ENCODE measurements around the gene DENND4A. TPM values are rescaled to one million over a fixed set of nuclear protein-coding genes. Genes with fewer than 3 reads are reported as not detected.

The DENND4A gene
- total RNA-seq, 1 donor from 2014 or later = 17.1 TPM

- no peaks in the 10 kb centered on the region for H3K27me3 Mint-ChIP-seq (ENCODE audit: unreplicated experiment)
- no peaks in the 10 kb centered on the region for H3K9me3 Mint-ChIP-seq (ENCODE audit: unreplicated experiment)
- no peak for DNase-seq (ENCODE audit: low spot score)
- peaks cover 6% of the 10 kb centered on the region for H3K4me1 Mint-ChIP-seq (ENCODE audit: unreplicated experiment)
- no peak overlapping the region for H3K27ac Mint-ChIP-seq (ENCODE audit: unreplicated experiment)
- H3K4me3 Mint-ChIP-seq (ENCODE audit: unreplicated experiment) = no peak overlapping the region
- no peaks in the 10 kb centered on the region for H3K36me3 Mint-ChIP-seq (ENCODE audit: low read depth, unreplicated experiment)
- TF ChIP-seq CTCF (IDR thresholded peaks at IDR 0.05; ENCODE audit: unreplicated experiment) = no peak
Measured at GRCh38 chr15:65778269-65778668, 13.8 kb downstream of the DENND4A start.

- Mint-ChIP-seq H3K9me3 (ENCODE audit: unreplicated experiment) (no peaks in the 10 kb centered on the region), H3K4me1 (ENCODE audit: unreplicated experiment) (peaks cover 3% of the 10 kb centered on the region), H3K36me3 (ENCODE audit: low read depth, unreplicated experiment) (no peaks in the 10 kb centered on the region), H3K4me3 (ENCODE audit: unreplicated experiment) (no peak overlapping the region), H3K27me3 (ENCODE audit: unreplicated experiment) (no peaks in the 10 kb centered on the region), H3K27ac (ENCODE audit: unreplicated experiment) (no peak overlapping the region)
- TF ChIP-seq CTCF (IDR thresholded peaks at IDR 0.05; ENCODE audit: unreplicated experiment) = no peak
- DNase-seq (ENCODE audit: low spot score) = no peak
Measured at GRCh38 chr15:65777843-65778242, 14.2 kb downstream of the DENND4A start.

- no peak for TF ChIP-seq CTCF (IDR thresholded peaks at IDR 0.05; ENCODE audit: unreplicated experiment)
- Mint-ChIP-seq H3K9me3 (ENCODE audit: unreplicated experiment) (no peaks in the 10 kb centered on the region), H3K4me1 (ENCODE audit: unreplicated experiment) (peaks cover 3% of the 10 kb centered on the region), H3K27me3 (ENCODE audit: unreplicated experiment) (no peaks in the 10 kb centered on the region), H3K36me3 (ENCODE audit: low read depth, unreplicated experiment) (no peaks in the 10 kb centered on the region), H3K4me3 (ENCODE audit: unreplicated experiment) (no peak overlapping the region), H3K27ac (ENCODE audit: unreplicated experiment) (no peak overlapping the region)
- no peak for DNase-seq (ENCODE audit: low spot score)
Measured at GRCh38 chr15:65777053-65777452, 15.0 kb downstream of the DENND4A start.

GRCh38 chr15:65773386-65774111 lies 18.5 kb downstream of the DENND4A start:
- H3K27me3 Mint-ChIP-seq (ENCODE audit: unreplicated experiment) = no peaks in the 10 kb centered on the region
- no peaks in the 10 kb centered on the region for H3K36me3 Mint-ChIP-seq (ENCODE audit: low read depth, unreplicated experiment)
- no peak overlapping the region for H3K4me3 Mint-ChIP-seq (ENCODE audit: unreplicated experiment)
- no peak overlapping the region for H3K27ac Mint-ChIP-seq (ENCODE audit: unreplicated experiment)
- DNase-seq (ENCODE audit: low spot score) = no peak
- H3K9me3 Mint-ChIP-seq (ENCODE audit: unreplicated experiment) = no peaks in the 10 kb centered on the region
- TF ChIP-seq CTCF (IDR thresholded peaks at IDR 0.05; ENCODE audit: unreplicated experiment) = no peak
- H3K4me1 Mint-ChIP-seq (ENCODE audit: unreplicated experiment) = peaks cover 3% of the 10 kb centered on the region

- Mint-ChIP-seq H3K27me3 (ENCODE audit: unreplicated experiment) (no peaks in the 10 kb centered on the region), H3K27ac (ENCODE audit: unreplicated experiment) (no peak overlapping the region), H3K9me3 (ENCODE audit: unreplicated experiment) (no peaks in the 10 kb centered on the region), H3K4me1 (ENCODE audit: unreplicated experiment) (peaks cover 3% of the 10 kb centered on the region), H3K4me3 (ENCODE audit: unreplicated experiment) (no peak overlapping the region), H3K36me3 (ENCODE audit: low read depth, unreplicated experiment) (no peaks in the 10 kb centered on the region)
- TF ChIP-seq CTCF (IDR thresholded peaks at IDR 0.05; ENCODE audit: unreplicated experiment) = no peak
- DNase-seq (ENCODE audit: low spot score) = no peak
Measured at GRCh38 chr15:65772930-65773329, 19.2 kb downstream of the DENND4A start.

Data from endothelial cell (in vitro differentiated cells).